K562 (cell line): Measurements from ENCODE around the gene FAM50A. TPM values are rescaled to one million over a fixed set of nuclear protein-coding genes. Genes with fewer than 3 reads are reported as not detected.

Experiments
- ATAC-seq: fragments of 200-7000 bp; cut with Tn5 transposase; 3 replicates; pipeline ENCODE4 v1.9.1; 2020; ENCODE audit warnings: moderate library complexity
- BruUV-seq: library from RNA; stranded (reverse); fragments of 400-500 nt; replicated peaks from 2 replicates; lab custom pipeline; 2021; lab: Mats Ljungman, UMichigan
- CTCF ChIA-PET: fragments of 300-600 bp; formaldehyde crosslinking; extraction: SDS; loops from one replicate; lab custom pipeline; 2021; ENCODE audit warnings: low intra/inter-chr PET ratio; lab: Yijun Ruan, JAX
- POLR2A ChIA-PET: fragments of 300-600, 350-650 bp; sonication (Branson Sonifier 250); formaldehyde crosslinking; extraction: SDS; loops from one replicate; lab custom pipeline; 2021; ENCODE audit warnings: antibody characterized with exemption, inconsistent platforms; lab: Yijun Ruan, JAX
- DNase-seq, 4 experiments: peaks; one replicate each; pipeline versions ENCODE4 v3.0.0 to v3.0.0-alpha.2; 2011 to 2018; ENCODE audit warnings: low spot score in 3 of 4, mixed read lengths in 3 of 4; ENCODE audit errors: extremely low read depth in 1 of 4
- FAIRE-seq: peaks from 2 replicates; lab custom pipeline; 2011; peaks lifted over from hg19 to GRCh38; lab: Jason Lieb, UNC
- H2AFZ ChIP-seq: 2 replicates; pipeline ENCODE4 v1.6.0; 2011; ENCODE audit warnings: low read depth, low read length, control low read depth, inconsistent platforms
- H3K27ac ChIP-seq: fragments of 200-600 bp; 3 replicates; pipeline ENCODE4 v1.8.0; 2011; ENCODE audit warnings: low read depth, mild to moderate bottlenecking, control low read depth, inconsistent platforms, low read length, moderate library complexity, mixed read lengths; ENCODE audit errors: extremely low read depth
- H3K27me3 ChIP-seq, 2 experiments: fragments of 300-600 bp in 1 of 2; 2 replicates in 1 of 2; 3 replicates in 1 of 2; pipeline versions ENCODE4 v1.6.0 to v1.8.0; 2011; ENCODE audit warnings: inconsistent platforms in 2 of 2, low read length in 2 of 2, mild to moderate bottlenecking in 1 of 2, mixed read lengths in 1 of 2, moderate library complexity in 1 of 2; ENCODE audit not compliant: control insufficient read depth in 2 of 2, insufficient read depth in 2 of 2
- H3K36me3 ChIP-seq: fragments of 300-600 bp; 3 replicates; pipeline ENCODE4 v1.8.0; 2011; ENCODE audit warnings: mild to moderate bottlenecking, low read length, inconsistent platforms; ENCODE audit not compliant: control insufficient read depth, insufficient read depth
- H3K4me1 ChIP-seq, 2 experiments: fragments of 200-600 bp in 1 of 2; replicated peaks in 1 of 2; 2 replicates in 1 of 2; 3 replicates in 1 of 2; pipeline versions ENCODE4 v1.5.1 to v1.8.0; 2011; ENCODE audit warnings: inconsistent platforms in 2 of 2, low read length in 2 of 2, mild to moderate bottlenecking in 1 of 2, mixed read lengths in 1 of 2, moderate library complexity in 1 of 2; ENCODE audit not compliant: control insufficient read depth in 2 of 2, insufficient read depth in 2 of 2
- H3K4me2 ChIP-seq: 2 replicates; pipeline ENCODE4 v1.6.1; 2011; ENCODE audit warnings: low read length, control low read depth, inconsistent platforms, mixed read lengths; ENCODE audit not compliant: insufficient read depth
- H3K4me3 ChIP-seq: fragments of 200-600 bp; sonication (generic), shearing (Covaris generic); 2 replicates; pipeline ENCODE4 v1.5.1; 2016; ENCODE audit warnings: control low read depth, inconsistent platforms
- H3K79me2 ChIP-seq: fragments of 200-600 bp; 3 replicates; pipeline ENCODE4 v1.8.0; 2011; ENCODE audit warnings: low read length, inconsistent platforms; ENCODE audit not compliant: control insufficient read depth, insufficient read depth
- H3K9ac ChIP-seq, 2 experiments: 2 replicates each; pipeline versions ENCODE4 v1.6.0 to v1.6.1; 2011; ENCODE audit warnings: low read depth in 2 of 2, low read length in 2 of 2, control low read depth in 1 of 2, inconsistent platforms in 1 of 2, mild to moderate bottlenecking in 1 of 2, mixed read lengths in 1 of 2; ENCODE audit not compliant: insufficient read depth in 1 of 2
- H3K9me1 ChIP-seq: one replicate; pipeline ENCODE4 v1.6.0; 2011; ENCODE audit warnings: inconsistent platforms, mild to moderate bottlenecking, low read length, moderate library complexity; ENCODE audit not compliant: control insufficient read depth, insufficient read depth
- H3K9me3 ChIP-seq: replicated peaks from 2 replicates; pipeline ENCODE4 v1.5.1; 2011; ENCODE audit warnings: low read depth, low read length, inconsistent platforms; ENCODE audit not compliant: control insufficient read depth, insufficient read depth
- H4K20me1 ChIP-seq: replicated peaks from 2 replicates; pipeline ENCODE4 v1.6.1; 2011; ENCODE audit warnings: low read length, inconsistent platforms, mixed read lengths; ENCODE audit not compliant: control insufficient read depth, insufficient read depth
- BRF1 ChIP-seq: IDR thresholded peaks from 3 replicates; pipeline ENCODE4 v1.6.1; 2011; ENCODE audit warnings: borderline replicate concordance, mild to moderate bottlenecking; ENCODE audit not compliant: insufficient read length; ENCODE audit errors: extremely low read depth
- HDGF ChIP-seq: fragments of 450-650 bp; IDR thresholded peaks from 2 replicates; pipeline ENCODE4 v1.6.1; 2016
- KDM4B ChIP-seq, 2 experiments: fragments of 450-650 bp in 1 of 2; sonication (generic) in 1 of 2; IDR thresholded peaks; 2 replicates each; pipeline ENCODE4 v1.6.1; 2016 to 2017; ENCODE audit warnings: borderline replicate concordance in 2 of 2, antibody characterized with exemption in 1 of 2, low read depth in 1 of 2, mild to moderate bottlenecking in 1 of 2
- MLX ChIP-seq, 2 experiments: fragments of 450-650 bp in 1 of 2; sonication (generic) in 1 of 2; formaldehyde crosslinking; conservative IDR thresholded peaks; 2 replicates each; pipeline versions ENCODE4 v1.4.0 to v1.8.1; 2020 to 2022; ENCODE audit warnings: mild to moderate bottlenecking in 1 of 2, missing genetic modification reagents in 1 of 2
- SIN3A ChIP-seq, 2 experiments: fragments of 150-350 bp in 1 of 2; IDR thresholded peaks; 2 replicates each; pipeline ENCODE4 v1.6.1; 2011 to 2016; ENCODE audit warnings: borderline replicate concordance in 2 of 2, low read depth in 2 of 2, low read length in 2 of 2, mild to moderate bottlenecking in 2 of 2, moderate library complexity in 2 of 2; ENCODE audit not compliant: control insufficient read depth in 1 of 2
- SREBF1 ChIP-seq: fragments of 150-350 bp; IDR thresholded peaks from 2 replicates; pipeline ENCODE4 v1.6.1; 2014; ENCODE audit warnings: antibody characterized with exemption, low read depth, low read length, borderline replicate concordance
- ZFX ChIP-seq: sonication (generic); formaldehyde crosslinking; IDR thresholded peaks from 2 replicates; pipeline ENCODE4 v1.8.0; 2022; ENCODE audit warnings: mild to moderate bottlenecking, missing genetic modification reagents, moderate library complexity
- WGBS: fragments of 100-300 bp; shearing (Covaris generic); methylation state at CpG from one replicate; pipeline ENCODE4 v1.1.6; 2016; ENCODE audit warnings: low coverage, mixed read lengths; ENCODE audit not compliant: insufficient coverage; ENCODE audit errors: missing lambda C conversion rate; 5-methylcytosine and 5-hydroxymethylcytosine counted together
- in situ Hi-C: fragments of 300-500 bp; cut with MboI; formaldehyde crosslinking; loops from 4 replicates; pipeline ENCODE4 v1.15.0; 2018; ENCODE audit warnings: inconsistent platforms, mixed read lengths
- intact Hi-C: fragments of 100-400 bp; cut with micrococcal nuclease; formaldehyde crosslinking; loops from 2 replicates; pipeline ENCODE4 v1.14.2; 2022
- polyA plus RNA-seq, 8 experiments: library from polyadenylated mRNA; depleted of rRNA in 4 of 8; stranded (reverse) in 5 of 8; unstranded in 3 of 8; fragments of >200 nt; fragmentation: Nextera tagmentation in 2 of 8; fragmentation: Illumina TruSeq in 1 of 8; extraction: Ambion mirVana in 2 of 8; extraction: Trizol in 1 of 8; gene quantifications; 2 replicates each; pipeline versions ENCODE4 v1.2.1 to v1.2.3, GENCODE V29; 2011 to 2014; ENCODE audit warnings: inconsistent platforms in 1 of 8, missing spikeins in 1 of 8
- total RNA-seq, 7 experiments: library from RNA; depleted of rRNA in 6 of 7; stranded (reverse); fragments of >200 nt in 6 of 7; fragmentation: Illumina TruSeq in 2 of 7; extraction: Trizol in 2 of 7; gene quantifications; 2 replicates each; pipeline versions ENCODE4 v1.2.1 to v1.2.3, GENCODE V29; 2011 to 2021; ENCODE audit warnings: low replicate concordance in 1 of 7
- TF ChIP-seq, protein P1 (sequence below): fragments of 450-650 bp; IDR thresholded peaks from 2 replicates; pipeline ENCODE4 v1.6.1; 2016; ENCODE audit warnings: borderline replicate concordance
- TF ChIP-seq, protein P2 (sequence below): fragments of 450-650 bp; formaldehyde crosslinking; conservative IDR thresholded peaks from 2 replicates; pipeline ENCODE4 v1.4.0; 2022; ENCODE audit warnings: mild to moderate bottlenecking, missing genetic modification characterization
- TF ChIP-seq, protein P3 (sequence below): fragments of 450-650 bp; formaldehyde crosslinking; IDR thresholded peaks from 2 replicates; pipeline ENCODE4 v1.4.0; 2020; ENCODE audit warnings: mild to moderate bottlenecking

The FAM50A gene
- total and polyA plus RNA-seq, 9 of the 15 experiments (the other 6 are each of a cell fraction or from before 2014, with no cell fraction given), result 4.4 to 114 (median 67.3) TPM

DNA sequence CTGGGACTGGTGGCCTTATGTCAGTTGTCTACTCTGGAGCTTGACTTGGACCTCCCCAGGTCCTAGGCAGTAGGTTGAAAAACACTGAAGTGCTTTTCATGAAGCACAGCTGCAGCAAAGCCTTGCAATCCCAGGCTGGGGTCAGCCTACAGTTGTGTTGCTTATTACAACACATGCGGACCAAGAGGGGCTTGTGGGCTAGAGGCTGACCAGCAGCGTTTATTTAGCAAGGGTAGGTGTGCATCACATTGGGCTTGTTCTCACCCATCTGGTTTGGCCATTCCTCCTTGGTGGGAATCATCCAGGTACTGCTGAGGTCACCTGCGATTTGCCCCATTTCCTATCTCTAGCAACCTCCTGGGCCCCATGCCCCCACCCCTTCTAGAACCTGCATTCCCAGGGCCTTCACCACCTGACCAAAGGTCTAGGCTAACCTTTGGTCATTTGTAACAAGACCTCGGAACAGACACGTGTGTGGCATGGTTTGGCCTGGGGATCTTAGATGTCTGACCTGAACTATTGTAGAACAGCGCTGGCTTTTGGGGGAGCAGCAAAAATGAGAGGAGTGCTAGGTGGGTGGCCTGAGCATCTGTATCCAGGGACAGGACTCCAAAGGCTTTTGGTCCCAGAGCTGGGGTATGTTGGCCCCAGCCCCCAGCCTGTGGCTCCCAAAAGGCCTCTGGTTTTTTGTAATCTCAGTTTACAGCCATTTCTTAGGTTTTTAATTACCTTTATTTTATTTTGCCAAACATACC lies 42.7 kb upstream of the FAM50A start:
- CTCF ChIA-PET, result interaction anchor here (3.3 kb wide), 1 partner anchor 133 kb away, joined by 17 read pairs; no protein-coding TSS in a partner anchor
- intact Hi-C loops, result no loop called here
- Histone ChIP-seq H3K36me3 (peaks cover 35% of the 10 kb centered on the region), H3K79me2 (peaks cover 42% of the 10 kb centered on the region), H3K9me3 (no peaks in the 10 kb centered on the region; the same call in 1 of the 2 replicates), H3K4me2 (peak overlapping the region; percentile 20), H2AFZ (no peak overlapping the region), H4K20me1 (peaks cover 13% of the 10 kb centered on the region), H3K27me3 (no peaks in the 10 kb centered on the region), H3K27ac (peak overlapping the region; percentile 48; the same call in 2 of the 3 replicates), H3K4me1 (peaks cover 5 to 22% of the 10 kb centered on the region in 2 experiments; a peak in 3 of 5 replicates), H3K9me1 (no peaks in the 10 kb centered on the region), H3K4me3 (no peak overlapping the region; the same call in 1 of the 2 replicates), H3K9ac (peak overlapping the region in 1 of 2 experiments; percentile 16; a peak in 1 of 4 replicates)
- FAIRE-seq, result peak; percentile 84
- peak in 1 of 4 experiments; percentile 67 for DNase-seq
- in situ Hi-C loops, result loop anchor here (10.0 kb wide), 1 partner anchor 134 kb away; no protein-coding TSS in a partner anchor
- BruUV-seq, result no TSS peak
- ATAC-seq, result peak; percentile 55
- POLR2A ChIA-PET, result interaction anchor here (0.6 to 6.0 kb wide), 18 partner anchors 9 to 317 kb away, joined by 3 to 85 read pairs (median 4); partner anchors contain the start of genes ATP6AP1, DNASE1L1, EMD and FAM3A
- 32% methylated on average over 4 of the region's 6 CpGs for WGBS
- TF ChIP-seq, protein P1, sequence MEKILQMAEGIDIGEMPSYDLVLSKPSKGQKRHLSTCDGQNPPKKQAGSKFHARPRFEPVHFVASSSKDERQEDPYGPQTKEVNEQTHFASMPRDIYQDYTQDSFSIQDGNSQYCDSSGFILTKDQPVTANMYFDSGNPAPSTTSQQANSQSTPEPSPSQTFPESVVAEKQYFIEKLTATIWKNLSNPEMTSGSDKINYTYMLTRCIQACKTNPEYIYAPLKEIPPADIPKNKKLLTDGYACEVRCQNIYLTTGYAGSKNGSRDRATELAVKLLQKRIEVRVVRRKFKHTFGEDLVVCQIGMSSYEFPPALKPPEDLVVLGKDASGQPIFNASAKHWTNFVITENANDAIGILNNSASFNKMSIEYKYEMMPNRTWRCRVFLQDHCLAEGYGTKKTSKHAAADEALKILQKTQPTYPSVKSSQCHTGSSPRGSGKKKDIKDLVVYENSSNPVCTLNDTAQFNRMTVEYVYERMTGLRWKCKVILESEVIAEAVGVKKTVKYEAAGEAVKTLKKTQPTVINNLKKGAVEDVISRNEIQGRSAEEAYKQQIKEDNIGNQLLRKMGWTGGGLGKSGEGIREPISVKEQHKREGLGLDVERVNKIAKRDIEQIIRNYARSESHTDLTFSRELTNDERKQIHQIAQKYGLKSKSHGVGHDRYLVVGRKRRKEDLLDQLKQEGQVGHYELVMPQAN, result no peak
- TF ChIP-seq BRF1 (no peak), KDM4B (IDR thresholded peaks at IDR 0.05; ENCODE audit: borderline replicate concordance in 2 of 2, low read depth in 1 of 2) (no peak), ZFX (no peak), SIN3A (IDR thresholded peaks at IDR 0.05; ENCODE audit: borderline replicate concordance in 2 of 2, control insufficient read depth in 1 of 2, low read depth in 2 of 2, low read length in 2 of 2) (peak in 1 of 2 experiments; percentile 93; a peak in 2 of 4 replicates), SREBF1 (no peak), MLX (CRISPR knock-in tag; conservative IDR thresholded peaks at IDR 0.05) (no peak), HDGF (no peak)
- TF ChIP-seq, protein P2, sequence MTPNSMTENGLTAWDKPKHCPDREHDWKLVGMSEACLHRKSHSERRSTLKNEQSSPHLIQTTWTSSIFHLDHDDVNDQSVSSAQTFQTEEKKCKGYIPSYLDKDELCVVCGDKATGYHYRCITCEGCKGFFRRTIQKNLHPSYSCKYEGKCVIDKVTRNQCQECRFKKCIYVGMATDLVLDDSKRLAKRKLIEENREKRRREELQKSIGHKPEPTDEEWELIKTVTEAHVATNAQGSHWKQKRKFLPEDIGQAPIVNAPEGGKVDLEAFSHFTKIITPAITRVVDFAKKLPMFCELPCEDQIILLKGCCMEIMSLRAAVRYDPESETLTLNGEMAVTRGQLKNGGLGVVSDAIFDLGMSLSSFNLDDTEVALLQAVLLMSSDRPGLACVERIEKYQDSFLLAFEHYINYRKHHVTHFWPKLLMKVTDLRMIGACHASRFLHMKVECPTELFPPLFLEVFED (CRISPR knock-in tag), result peak; percentile 94
- TF ChIP-seq, protein P3, sequence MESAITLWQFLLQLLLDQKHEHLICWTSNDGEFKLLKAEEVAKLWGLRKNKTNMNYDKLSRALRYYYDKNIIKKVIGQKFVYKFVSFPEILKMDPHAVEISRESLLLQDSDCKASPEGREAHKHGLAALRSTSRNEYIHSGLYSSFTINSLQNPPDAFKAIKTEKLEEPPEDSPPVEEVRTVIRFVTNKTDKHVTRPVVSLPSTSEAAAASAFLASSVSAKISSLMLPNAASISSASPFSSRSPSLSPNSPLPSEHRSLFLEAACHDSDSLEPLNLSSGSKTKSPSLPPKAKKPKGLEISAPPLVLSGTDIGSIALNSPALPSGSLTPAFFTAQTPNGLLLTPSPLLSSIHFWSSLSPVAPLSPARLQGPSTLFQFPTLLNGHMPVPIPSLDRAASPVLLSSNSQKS, result no peak
